A549 (cell line): ENCODE measurements around the gene SLC20A1. TPM values are rescaled to one million over a fixed set of nuclear protein-coding genes. Genes with fewer than 3 reads are reported as not detected.

ENCODE experiments used
- ATAC-seq, 2 experiments: fragments of 200-7000 bp in 1 of 2; fragments of >200 bp in 1 of 2; cut with Nextera tagmentation in 1 of 2; cut with Tn5 transposase in 1 of 2; 3 replicates each; pipeline versions ENCODE4 v1.8.0 to v1.9.1; 2018 to 2020; ENCODE audit warnings: mild to moderate bottlenecking in 1 of 2, moderate library complexity in 1 of 2
- CTCF ChIA-PET: fragments of 300-600 bp; sonication (Branson Sonifier 250); formaldehyde crosslinking; extraction: SDS; loops from one replicate; lab custom pipeline; 2021; ENCODE audit warnings: antibody characterized with exemption, inconsistent platforms; lab: Yijun Ruan, JAX
- POLR2A ChIA-PET: fragments of 350-600 bp; formaldehyde crosslinking; extraction: SDS; loops from one replicate; lab custom pipeline; 2021; ENCODE audit warnings: antibody characterized with exemption, inconsistent platforms; lab: Yijun Ruan, JAX
- DNase-seq, 2 experiments: peaks; one replicate each; pipeline versions ENCODE4 v3.0.0 to v3.0.0-alpha.2; 2011 to 2016; ENCODE audit warnings: low read depth in 1 of 2, low spot score in 1 of 2
- FAIRE-seq: peaks from 2 replicates; lab custom pipeline; 2011; peaks lifted over from hg19 to GRCh38; lab: Jason Lieb, UNC
- H3K27ac ChIP-seq, 2 experiments: fragments of >200 bp; sonication (Bioruptor Twin); formaldehyde crosslinking; 3 replicates each; pipeline ENCODE4 v1.5.1; 2016 to 2017
- H3K4me1 ChIP-seq: fragments of >200 bp; sonication (Bioruptor Twin); formaldehyde crosslinking; 3 replicates; pipeline ENCODE4 v1.6.1; 2016
- H3K4me2 ChIP-seq: fragments of >200 bp; sonication (Bioruptor Twin); formaldehyde crosslinking; 3 replicates; pipeline ENCODE4 v1.6.1; 2016
- H3K4me3 ChIP-seq: fragments of >200 bp; sonication (Bioruptor Twin); formaldehyde crosslinking; 3 replicates; pipeline ENCODE4 v1.5.1; 2016
- H3K9me3 ChIP-seq: fragments of >200 bp; sonication (Bioruptor Twin); formaldehyde crosslinking; 3 replicates; pipeline ENCODE4 v1.6.1; 2016
- CBX8 ChIP-seq: fragments of 200-600 bp; sonication (generic); IDR thresholded peaks from 2 replicates; pipeline ENCODE4 v1.6.1; 2016
- CEBPB ChIP-seq, 2 experiments: fragments of >200 bp in 1 of 2; sonication (Bioruptor Twin) in 1 of 2; formaldehyde crosslinking in 1 of 2; IDR thresholded peaks; 2 replicates each; pipeline ENCODE4 v1.6.1; 2012 to 2016
- CTCF ChIP-seq: fragments of >200 bp; sonication (Bioruptor Twin); formaldehyde crosslinking; IDR thresholded peaks from 3 replicates; pipeline ENCODE4 v1.5.1; 2016
- ESRRA ChIP-seq: fragments of 150-350 bp; IDR thresholded peaks from 2 replicates; pipeline ENCODE4 v1.6.1; 2014; ENCODE audit warnings: mild to moderate bottlenecking, low read length, borderline replicate concordance
- GATA3 ChIP-seq: IDR thresholded peaks from 2 replicates; pipeline ENCODE4 v1.6.1; 2012; ENCODE audit warnings: borderline replicate concordance
- HOXB13 ChIP-seq: fragments of 250-450 bp; sonication (Bioruptor Pico); IDR thresholded peaks from 2 replicates; pipeline ENCODE4 v1.5.0; 2020; ENCODE audit warnings: low read depth, mild to moderate bottlenecking, moderate library complexity
- HOXB5 ChIP-seq: fragments of 250-450 bp; sonication (Bioruptor Pico); IDR thresholded peaks from 2 replicates; pipeline ENCODE4 v1.5.0; 2020; ENCODE audit warnings: mild to moderate bottlenecking, moderate library complexity
- JUN ChIP-seq, 2 experiments: fragments of >200 bp; sonication (Bioruptor Twin); formaldehyde crosslinking; IDR thresholded peaks; 2 replicates in 1 of 2; 3 replicates in 1 of 2; pipeline ENCODE4 v1.6.1; 2016 to 2017
- JUNB ChIP-seq: fragments of >200 bp; sonication (Bioruptor Twin); formaldehyde crosslinking; IDR thresholded peaks from 2 replicates; pipeline ENCODE4 v1.6.1; 2016
- KDM5A ChIP-seq: fragments of 200-600 bp; sonication (generic); IDR thresholded peaks from 2 replicates; pipeline ENCODE4 v1.6.1; 2016; ENCODE audit warnings: antibody characterized with exemption, mild to moderate bottlenecking
- MAX ChIP-seq: IDR thresholded peaks from 2 replicates; pipeline ENCODE4 v1.6.1; 2012
- MAZ ChIP-seq: fragments of 150-350 bp; IDR thresholded peaks from 2 replicates; pipeline ENCODE4 v1.6.1; 2014; ENCODE audit warnings: antibody characterized with exemption, low read depth, low read length, borderline replicate concordance
- PHF8 ChIP-seq: fragments of 200-600 bp; sonication (generic); IDR thresholded peaks from 2 replicates; pipeline ENCODE4 v1.6.1; 2016; ENCODE audit warnings: low read depth, mild to moderate bottlenecking, antibody characterized with exemption, moderate library complexity, borderline replicate concordance
- RAD21 ChIP-seq, 2 experiments: fragments of >200 bp in 1 of 2; sonication (Bioruptor Twin) in 1 of 2; formaldehyde crosslinking in 1 of 2; IDR thresholded peaks in 1 of 2; conservative IDR thresholded peaks in 1 of 2; 2 replicates in 1 of 2; 3 replicates in 1 of 2; pipeline ENCODE4 v1.6.1; 2012 to 2018; ENCODE audit warnings: inconsistent platforms in 1 of 2
- RCOR1 ChIP-seq: fragments of 150-350 bp; IDR thresholded peaks from 2 replicates; pipeline ENCODE4 v1.6.1; 2014; ENCODE audit warnings: antibody characterized with exemption, low read length, low read depth
- RFX5 ChIP-seq: fragments of 450-650 bp; IDR thresholded peaks from 2 replicates; pipeline ENCODE4 v1.7.1; 2014; ENCODE audit warnings: antibody characterized with exemption, mild to moderate bottlenecking, moderate library complexity
- RNF2 ChIP-seq: fragments of 200-600 bp; sonication (generic); IDR thresholded peaks from 2 replicates; pipeline ENCODE4 v1.6.1; 2016; ENCODE audit warnings: low read depth, mild to moderate bottlenecking, antibody characterized with exemption, moderate library complexity, borderline replicate concordance
- SMC3 ChIP-seq: fragments of >200 bp; sonication (Bioruptor Twin); formaldehyde crosslinking; IDR thresholded peaks from 3 replicates; pipeline ENCODE4 v1.6.1; 2018; ENCODE audit warnings: inconsistent platforms
- SREBF2 ChIP-seq: fragments of 450-650 bp; IDR thresholded peaks from 2 replicates; pipeline ENCODE4 v1.6.1; 2014; ENCODE audit warnings: mild to moderate bottlenecking, moderate library complexity
- USF2 ChIP-seq: fragments of 450-650 bp; IDR thresholded peaks from 2 replicates; pipeline ENCODE4 v1.6.1; 2014; ENCODE audit warnings: antibody characterized with exemption
- WGBS: methylation state at CpG from one replicate; pipeline ENCODE4 v1.1.6; 2017; ENCODE audit errors: missing lambda C conversion rate; 5-methylcytosine and 5-hydroxymethylcytosine counted together
- polyA plus RNA-seq, 4 experiments: library from polyadenylated mRNA; depleted of rRNA in 3 of 4; stranded (reverse); fragments of >200 nt; fragmentation: RNase III in 1 of 4; extraction: RNeasy Plus Mini Kit Qiagen cat#74134 plus additional on column Dnase treatment in 1 of 4; gene quantifications; 2 replicates in 3 of 4; 3 replicates in 1 of 4; pipeline ENCODE4 v1.2.3, GENCODE V29; 2011 to 2017

SLC20A1 gene
- polyA plus RNA-seq, 2 of the 4 experiments (the other 2 are of a cell fraction) = 83.6 to 86.8 TPM

GRCh38 chr2:112688086-112688880 lies 42.5 kb downstream of the SLC20A1 start:
- Histone ChIP-seq H3K27ac (peak overlapping the region; percentile 65 to 94), H3K9me3 (no peaks in the 10 kb centered on the region), H3K4me1 (peaks cover 41% of the 10 kb centered on the region), H3K4me3 (no peak overlapping the region), H3K4me2 (peak overlapping the region; percentile 53)
- 70% methylated on average over 13 of the region's 14 CpGs for WGBS
- ATAC-seq (no peak), DNase-seq (peak in 1 of 2 experiments; percentile 44), FAIRE-seq (no peak)
- TF ChIP-seq HOXB13 (no peak), CEBPB (IDR thresholded peaks at IDR 0.05) (no peak), MAX (no peak), KDM5A (no peak), SREBF2 (no peak), CBX8 (no peak), PHF8 (no peak), MAZ (no peak), JUNB (no peak), ESRRA (no peak)
- POLR2A ChIA-PET = no interaction called here
- CTCF ChIA-PET = interaction anchor here (1.1 to 16.4 kb wide), 4 partner anchors 38 to 62 kb away, joined by 4 to 116 read pairs (median 6); partner anchors contain the start of gene SLC20A1

GRCh38 chr2:112690853-112691401 lies 45.2 kb downstream of the SLC20A1 start:
- CTCF ChIA-PET = interaction anchor here (0.6 to 16.4 kb wide), 19 partner anchors 9 to 482 kb away, joined by 3 to 116 read pairs (median 6); no protein-coding TSS in a partner anchor
- peaks cover 46% of the 10 kb centered on the region for H3K4me1 ChIP-seq
- FAIRE-seq (no peak), DNase-seq (peak; percentile 48 to 72), ATAC-seq (peak; percentile 58 to 68)
- no peak overlapping the region for H3K4me3 ChIP-seq
- H3K4me2 ChIP-seq = peak overlapping the region; percentile 67
- WGBS = 31% methylated on average over 9 of the region's 9 CpGs
- no peak for TF ChIP-seq JUN (IDR thresholded peaks at IDR 0.05)
- peak; percentile 61 to 71 for TF ChIP-seq RAD21 (conservative IDR thresholded peaks at IDR 0.05 in 1 of 2, IDR thresholded peaks at IDR 0.05 in 1 of 2)
- no peak for TF ChIP-seq GATA3
- no peak for TF ChIP-seq RFX5
- TF ChIP-seq MAX = peak; percentile 49; the same call in 1 of the 2 replicates
- no peak for TF ChIP-seq RNF2
- peak; percentile 50; the same call in 1 of the 2 replicates for TF ChIP-seq KDM5A
- TF ChIP-seq USF2 = peak; percentile 81
- peak; percentile 53; the same call in 2 of the 3 replicates for TF ChIP-seq CTCF
- TF ChIP-seq JUNB = no peak
- TF ChIP-seq RCOR1 = no peak
- TF ChIP-seq HOXB5 (CRISPR knock-in tag) = 0 out of 2 replicates have a peak, but pooled peaks have one; percentile 25
- TF ChIP-seq SMC3 = peak; percentile 61
- H3K9me3 ChIP-seq = no peaks in the 10 kb centered on the region
- POLR2A ChIA-PET = interaction anchor here (0.9 to 1.1 kb wide), 2 partner anchors 45 to 64 kb away, joined by 3 read pairs; partner anchors contain the start of gene SLC20A1
- H3K27ac ChIP-seq = peak overlapping the region; percentile 93 to 94
